ENCODE measurements around the gene DOCK2. TPM values are rescaled to one million over a fixed set of nuclear protein-coding genes. Genes with fewer than 3 reads are reported as not detected.

DOCK2 gene
- total RNA-seq, 1 experiment from 2014 or later = 0.42 TPM

DNA sequence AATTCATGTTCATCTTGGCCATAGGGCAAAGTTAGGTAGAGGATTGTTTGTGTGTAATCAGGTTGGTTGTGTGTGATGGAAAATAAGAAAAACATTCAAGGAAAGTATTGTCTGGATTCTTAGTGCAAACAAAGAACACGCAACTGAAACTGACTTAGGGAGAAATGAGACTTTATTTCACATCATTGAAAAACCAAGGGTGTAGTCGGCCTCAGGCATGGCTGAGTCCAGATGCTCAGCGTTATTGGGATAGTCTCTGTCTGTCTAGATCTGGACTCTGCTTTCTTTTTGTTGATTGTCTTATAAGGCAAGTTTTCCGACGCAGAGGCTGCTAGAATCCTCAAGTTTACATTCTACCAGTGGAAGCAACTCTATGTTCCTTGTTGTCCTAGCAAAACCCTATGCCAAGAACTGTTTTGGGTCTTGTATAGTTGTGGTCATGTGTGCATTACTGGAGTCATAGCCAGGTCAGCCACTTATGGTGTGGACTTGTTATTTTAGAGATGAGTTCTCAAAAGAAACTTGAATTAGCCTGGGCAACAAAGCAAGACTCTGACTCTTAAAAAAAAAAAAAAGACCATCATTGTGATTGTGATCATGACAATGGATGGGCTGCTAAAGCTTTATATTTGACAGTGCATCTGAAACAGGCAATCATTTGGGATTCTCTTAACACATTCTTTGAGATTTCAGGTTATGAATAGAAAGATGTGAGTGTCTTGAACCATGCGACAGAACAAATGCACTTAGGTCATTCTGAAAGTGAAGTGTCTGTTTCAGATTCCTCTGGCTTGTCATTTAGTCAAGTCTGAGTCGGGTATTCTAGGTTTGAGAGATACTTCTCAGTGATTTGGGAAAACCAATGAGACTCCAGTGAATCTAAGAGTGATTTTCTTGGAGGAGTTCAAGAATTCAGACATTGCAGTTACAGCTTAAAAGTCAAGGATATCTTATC, 82.6 kb downstream of the DOCK2 start:
- intact Hi-C loops (cut with micrococcal nuclease) = no loop called here
- Mint-ChIP-seq H3K36me3 (ENCODE audit: insufficient read depth, unreplicated experiment) (no peaks in the 10 kb centered on the region), H3K9me3 (ENCODE audit: unreplicated experiment) (peaks cover 13% of the 10 kb centered on the region), H3K4me1 (ENCODE audit: insufficient read depth, unreplicated experiment) (peaks cover 26% of the 10 kb centered on the region), H3K27ac (ENCODE audit: low read depth, unreplicated experiment) (no peak overlapping the region), H3K4me3 (ENCODE audit: unreplicated experiment) (no peak overlapping the region), H3K27me3 (ENCODE audit: insufficient read depth, unreplicated experiment) (no peaks in the 10 kb centered on the region)
- ChIA-PET POLR2A (no interaction called here), CTCF (interaction anchor here (0.6 to 1.2 kb wide), 4 partner anchors 9 to 261 kb away, joined by 3 to 4 read pairs (median 4); no protein-coding TSS in a partner anchor)
- no peak for DNase-seq (ENCODE audit: unreplicated experiment)
- BruUV-seq (replicated peaks) = no TSS peak
- TF ChIP-seq, protein P1, sequence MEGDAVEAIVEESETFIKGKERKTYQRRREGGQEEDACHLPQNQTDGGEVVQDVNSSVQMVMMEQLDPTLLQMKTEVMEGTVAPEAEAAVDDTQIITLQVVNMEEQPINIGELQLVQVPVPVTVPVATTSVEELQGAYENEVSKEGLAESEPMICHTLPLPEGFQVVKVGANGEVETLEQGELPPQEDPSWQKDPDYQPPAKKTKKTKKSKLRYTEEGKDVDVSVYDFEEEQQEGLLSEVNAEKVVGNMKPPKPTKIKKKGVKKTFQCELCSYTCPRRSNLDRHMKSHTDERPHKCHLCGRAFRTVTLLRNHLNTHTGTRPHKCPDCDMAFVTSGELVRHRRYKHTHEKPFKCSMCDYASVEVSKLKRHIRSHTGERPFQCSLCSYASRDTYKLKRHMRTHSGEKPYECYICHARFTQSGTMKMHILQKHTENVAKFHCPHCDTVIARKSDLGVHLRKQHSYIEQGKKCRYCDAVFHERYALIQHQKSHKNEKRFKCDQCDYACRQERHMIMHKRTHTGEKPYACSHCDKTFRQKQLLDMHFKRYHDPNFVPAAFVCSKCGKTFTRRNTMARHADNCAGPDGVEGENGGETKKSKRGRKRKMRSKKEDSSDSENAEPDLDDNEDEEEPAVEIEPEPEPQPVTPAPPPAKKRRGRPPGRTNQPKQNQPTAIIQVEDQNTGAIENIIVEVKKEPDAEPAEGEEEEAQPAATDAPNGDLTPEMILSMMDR (IDR thresholded peaks at IDR 0.05; ENCODE audit: unreplicated experiment) = no peak

DNA sequence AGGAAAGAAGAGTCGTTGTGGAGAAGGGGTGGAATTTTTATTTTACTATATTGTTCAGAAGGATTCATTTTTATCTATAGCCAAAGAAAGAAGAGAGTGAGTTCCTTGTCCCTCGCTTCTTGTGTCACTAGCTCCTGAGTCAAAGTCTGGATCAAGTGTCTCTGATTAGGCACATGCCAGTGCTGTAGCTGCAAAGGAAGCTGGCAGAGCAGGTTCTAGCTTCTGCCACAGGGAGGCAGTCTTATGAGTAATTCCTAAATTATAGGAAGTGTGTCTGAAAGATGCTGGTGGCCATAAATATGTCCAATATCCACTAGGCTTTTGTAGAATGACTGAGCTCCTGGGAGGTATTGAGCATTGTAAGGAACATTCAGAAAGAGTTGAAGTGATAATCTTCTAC, 84.7 kb downstream of the DOCK2 start:
- DNase-seq (ENCODE audit: unreplicated experiment) = no peak
- BruUV-seq (replicated peaks) = no TSS peak
- H3K36me3 Mint-ChIP-seq (ENCODE audit: insufficient read depth, unreplicated experiment) = no peaks in the 10 kb centered on the region
- no peaks in the 10 kb centered on the region for H3K27me3 Mint-ChIP-seq (ENCODE audit: insufficient read depth, unreplicated experiment)
- CTCF ChIA-PET = interaction anchor here (0.6 to 2.1 kb wide), 10 partner anchors 19 to 1109 kb away, joined by 3 to 8 read pairs (median 3); partner anchors contain the start of gene INSYN2B
- H3K4me3 Mint-ChIP-seq (ENCODE audit: unreplicated experiment) = no peak overlapping the region
- TF ChIP-seq, protein P1 (IDR thresholded peaks at IDR 0.05; ENCODE audit: unreplicated experiment) = peak; percentile 15
- intact Hi-C loops (cut with micrococcal nuclease) = no loop called here
- peaks cover 19% of the 10 kb centered on the region for H3K4me1 Mint-ChIP-seq (ENCODE audit: insufficient read depth, unreplicated experiment)
- POLR2A ChIA-PET = interaction anchor here (1.0 kb wide), 1 partner anchor 77 kb away, joined by 4 read pairs; no protein-coding TSS in a partner anchor
- H3K9me3 Mint-ChIP-seq (ENCODE audit: unreplicated experiment) = peaks cover 13% of the 10 kb centered on the region
- no peak overlapping the region for H3K27ac Mint-ChIP-seq (ENCODE audit: low read depth, unreplicated experiment)

DNA sequence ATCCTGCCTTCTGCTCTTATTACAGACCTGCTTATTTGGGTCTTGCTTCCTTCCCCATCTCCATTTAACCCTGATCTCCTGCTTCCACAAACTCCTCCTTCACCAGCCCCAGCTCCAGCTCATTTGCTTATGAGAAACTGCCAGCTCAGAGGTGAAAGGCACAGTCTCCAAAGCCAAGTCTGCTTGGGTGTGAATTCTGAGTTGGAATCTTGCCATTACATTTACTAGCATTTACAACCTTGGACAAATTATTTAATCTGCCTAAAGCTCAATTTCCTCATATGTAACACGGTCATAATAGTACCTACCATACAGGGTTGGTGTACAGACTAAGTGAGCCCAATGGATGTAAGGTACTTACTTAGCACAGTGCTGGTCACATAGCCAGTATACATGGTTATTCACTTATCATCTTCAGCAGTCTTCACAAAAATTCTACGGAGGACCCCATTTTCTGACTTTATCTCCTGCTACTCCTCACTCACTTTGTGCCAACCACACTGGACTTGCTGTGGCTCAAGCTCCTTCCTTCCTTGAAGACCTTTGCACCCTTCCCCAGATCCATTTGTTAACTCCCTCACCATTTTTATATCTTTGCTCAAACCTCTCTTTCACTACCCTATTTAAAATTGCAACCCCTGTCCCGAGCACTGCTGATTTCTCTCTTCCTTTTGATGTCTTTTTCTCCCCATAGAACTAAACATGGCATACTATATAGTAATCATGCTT, 86.2 kb downstream of the DOCK2 start:
- Mint-ChIP-seq H3K36me3 (ENCODE audit: insufficient read depth, unreplicated experiment) (no peaks in the 10 kb centered on the region), H3K4me3 (ENCODE audit: unreplicated experiment) (no peak overlapping the region), H3K9me3 (ENCODE audit: unreplicated experiment) (peaks cover 13% of the 10 kb centered on the region), H3K27me3 (ENCODE audit: insufficient read depth, unreplicated experiment) (no peaks in the 10 kb centered on the region), H3K4me1 (ENCODE audit: insufficient read depth, unreplicated experiment) (peaks cover 5% of the 10 kb centered on the region), H3K27ac (ENCODE audit: low read depth, unreplicated experiment) (no peak overlapping the region)
- CTCF ChIA-PET = interaction anchor here (0.5 to 3.3 kb wide), 8 partner anchors 18 to 1341 kb away, joined by 3 to 18 read pairs (median 4); partner anchors contain the start of gene INSYN2B
- BruUV-seq (replicated peaks) = no TSS peak
- DNase-seq (ENCODE audit: unreplicated experiment) = peak; percentile 32
- TF ChIP-seq, protein P1 (IDR thresholded peaks at IDR 0.05; ENCODE audit: unreplicated experiment) = no peak
- intact Hi-C loops (cut with micrococcal nuclease) = no loop called here
- POLR2A ChIA-PET = no interaction called here
